ENCODE measurements around the gene FMO2.

The FMO2 gene, protein sequence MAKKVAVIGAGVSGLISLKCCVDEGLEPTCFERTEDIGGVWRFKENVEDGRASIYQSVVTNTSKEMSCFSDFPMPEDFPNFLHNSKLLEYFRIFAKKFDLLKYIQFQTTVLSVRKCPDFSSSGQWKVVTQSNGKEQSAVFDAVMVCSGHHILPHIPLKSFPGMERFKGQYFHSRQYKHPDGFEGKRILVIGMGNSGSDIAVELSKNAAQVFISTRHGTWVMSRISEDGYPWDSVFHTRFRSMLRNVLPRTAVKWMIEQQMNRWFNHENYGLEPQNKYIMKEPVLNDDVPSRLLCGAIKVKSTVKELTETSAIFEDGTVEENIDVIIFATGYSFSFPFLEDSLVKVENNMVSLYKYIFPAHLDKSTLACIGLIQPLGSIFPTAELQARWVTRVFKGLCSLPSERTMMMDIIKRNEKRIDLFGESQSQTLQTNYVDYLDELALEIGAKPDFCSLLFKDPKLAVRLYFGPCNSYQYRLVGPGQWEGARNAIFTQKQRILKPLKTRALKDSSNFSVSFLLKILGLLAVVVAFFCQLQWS

DNA sequence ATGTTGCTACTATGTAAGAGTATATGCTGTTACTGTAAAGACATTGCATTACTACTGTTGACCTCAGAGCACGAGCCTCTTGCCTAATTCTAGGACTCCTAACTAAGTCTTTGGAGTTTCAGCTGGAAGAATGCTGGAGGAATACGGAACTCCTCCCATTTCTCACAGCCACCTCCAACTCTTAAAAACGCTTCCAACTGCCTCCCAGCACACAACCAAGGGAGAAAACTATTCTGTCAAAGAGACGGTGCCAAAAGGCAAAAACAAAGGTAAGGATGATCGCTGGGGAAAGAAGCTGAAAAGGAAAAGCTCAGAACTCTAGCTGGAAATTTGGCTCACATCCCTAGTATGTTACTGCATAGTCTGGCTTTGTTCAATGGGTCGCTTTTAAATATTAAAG, at the start of gene FMO2:
Gene FMO2, plus strand, starts transcription at position 210 of the 400 bp plus-strand sequence. CDS start 414 bp downstream, outside the sequence.
- DNase-seq: no peak

DNA sequence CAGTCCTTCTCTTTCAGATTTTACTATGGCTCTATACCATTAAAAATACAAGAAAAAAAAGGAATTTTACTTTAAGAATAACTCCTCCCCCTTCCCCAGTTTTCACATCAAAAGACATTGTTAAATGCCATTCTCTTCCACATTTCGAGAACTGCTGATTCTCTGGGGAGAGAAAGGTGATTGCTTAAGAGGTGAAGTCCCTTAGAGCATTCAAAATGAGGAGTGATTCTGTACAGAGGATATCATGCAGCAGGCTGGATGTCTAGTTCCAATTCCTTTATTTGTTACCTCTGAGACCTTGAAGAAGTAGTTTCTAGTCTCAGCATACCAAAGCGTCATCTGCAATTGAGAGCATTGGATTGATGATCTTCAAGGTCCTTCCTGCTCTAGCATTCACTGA, 47.5 kb upstream of the FMO2 start:
- DNase-seq: no peak

DNA sequence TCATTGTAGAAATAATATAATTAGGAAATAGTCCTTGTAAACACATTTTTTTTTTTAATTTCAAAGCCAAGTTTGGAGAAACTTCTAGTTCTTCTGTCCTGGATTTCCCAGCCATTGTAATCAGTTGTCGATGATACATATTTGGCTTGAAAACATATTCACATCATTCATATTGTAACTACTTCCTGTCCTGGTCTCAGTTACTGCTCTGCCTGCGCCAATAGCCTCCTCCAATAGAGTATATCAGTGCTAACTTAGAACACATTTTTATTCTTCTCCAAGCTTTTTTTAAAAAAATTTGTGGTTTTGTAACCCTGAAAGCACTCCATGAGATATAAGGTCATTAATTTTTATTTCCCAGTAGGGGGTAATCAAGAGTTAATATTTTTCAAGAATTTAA, 46.1 kb upstream of the FMO2 start:
- DNase-seq: no peak

DNA sequence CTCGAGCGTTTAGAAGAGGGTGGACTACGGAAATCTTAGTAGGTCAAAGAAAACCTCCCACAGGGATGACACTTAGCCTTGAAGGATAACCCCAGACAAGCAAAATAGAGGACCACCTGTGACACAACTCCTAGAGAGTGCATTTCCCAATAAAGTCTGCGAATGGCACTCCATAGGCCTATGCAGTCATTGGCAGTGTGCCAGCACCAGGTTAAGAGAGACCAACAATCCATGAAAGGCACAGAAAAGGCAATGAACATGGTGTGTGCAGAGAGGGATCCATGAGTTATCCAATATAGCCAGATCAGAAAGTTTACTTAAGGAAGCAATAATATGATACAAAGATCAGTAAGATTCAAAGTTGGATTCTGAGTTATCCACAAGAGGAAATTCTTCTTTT, 45.2 kb upstream of the FMO2 start:
- DNase-seq: no peak

DNA sequence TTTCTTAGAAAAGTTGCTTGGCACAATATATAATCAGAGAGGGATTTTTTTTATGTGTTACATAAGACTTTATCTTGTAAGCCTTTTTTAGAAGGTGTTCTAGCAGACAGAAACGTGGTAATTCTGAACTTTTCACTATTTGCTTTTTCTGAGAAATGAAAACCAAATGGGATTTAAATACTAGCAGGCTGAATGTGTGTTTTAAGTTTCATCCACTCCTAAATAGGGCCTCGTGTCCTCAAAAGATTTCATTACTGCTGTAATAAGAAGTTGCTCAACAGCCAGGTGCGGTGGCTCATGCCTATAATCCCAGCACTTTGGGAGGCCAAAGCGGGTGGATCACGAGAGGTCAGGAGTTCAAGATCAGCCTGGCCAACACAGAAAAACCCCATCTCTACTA, 44.7 kb upstream of the FMO2 start:
- DNase-seq: no peak

DNA sequence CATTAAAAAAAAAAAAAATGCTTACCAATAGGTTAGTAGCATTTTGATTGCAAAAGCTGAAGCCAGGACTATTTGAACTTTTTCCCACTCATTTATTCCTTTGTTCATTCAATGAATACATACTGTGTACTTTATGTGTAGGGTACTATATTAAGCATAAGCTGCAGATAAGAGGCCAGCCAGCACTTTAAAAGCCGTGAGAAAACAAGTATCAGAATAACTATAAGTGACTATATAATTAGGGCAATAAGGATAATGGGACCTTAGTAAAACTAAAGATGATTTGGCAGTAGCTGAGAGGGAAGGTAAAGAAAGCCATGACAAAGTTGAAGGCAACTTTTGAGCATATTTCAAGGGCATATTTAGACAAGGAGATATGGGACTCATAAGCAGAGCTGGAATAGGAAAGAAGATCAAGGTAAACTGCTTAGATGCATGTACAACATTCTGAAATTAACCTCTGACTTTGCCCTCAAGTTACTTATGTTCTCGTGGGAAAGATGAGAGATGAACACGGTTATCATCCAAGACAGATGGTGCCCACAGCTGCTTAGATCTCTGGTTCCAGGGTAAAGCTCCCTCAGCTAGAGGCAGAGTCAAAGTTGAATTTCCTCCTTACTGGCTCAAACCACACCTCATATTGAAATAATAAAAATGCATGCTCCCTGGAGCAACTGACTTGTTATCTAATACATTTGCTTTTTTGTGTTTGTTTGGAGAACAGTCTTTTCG, 44.0 kb upstream of the FMO2 start:
- DNase-seq: no peak

DNA sequence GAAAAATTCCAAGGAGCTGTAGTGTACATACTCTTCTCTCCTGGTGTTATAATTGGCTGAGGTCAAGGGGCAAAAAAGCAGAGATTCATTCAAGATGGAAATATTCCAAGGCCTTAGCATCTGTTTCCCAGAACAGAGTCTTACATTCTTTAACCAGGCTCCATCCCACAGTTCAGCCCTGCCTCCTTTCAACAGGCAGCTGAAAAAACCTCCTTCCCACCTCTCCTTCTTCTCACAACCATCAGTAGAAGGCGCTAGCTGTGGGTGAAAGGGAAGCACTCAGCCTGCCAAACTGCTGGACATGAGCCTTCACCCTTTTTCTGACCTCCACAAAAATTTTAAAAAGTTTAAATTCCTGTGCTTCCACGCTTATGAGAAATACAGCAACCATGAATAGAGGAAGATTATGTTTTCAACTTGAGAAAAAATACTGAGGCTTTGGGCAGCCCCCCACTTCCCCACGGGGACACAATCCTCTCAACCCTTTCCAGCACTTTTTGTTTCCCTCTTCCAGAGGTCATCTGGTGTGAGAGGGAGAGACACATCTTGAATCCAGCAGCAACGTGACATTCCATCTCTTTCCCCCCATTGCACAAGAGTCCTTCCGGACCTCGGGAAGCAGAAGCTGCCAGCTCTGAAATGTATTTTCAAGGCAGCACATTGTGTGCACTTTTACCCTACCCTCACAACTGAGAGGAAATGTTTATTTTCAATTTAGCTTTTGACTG, 43.2 kb upstream of the FMO2 start:
- DNase-seq: peak; percentile 81

DNA sequence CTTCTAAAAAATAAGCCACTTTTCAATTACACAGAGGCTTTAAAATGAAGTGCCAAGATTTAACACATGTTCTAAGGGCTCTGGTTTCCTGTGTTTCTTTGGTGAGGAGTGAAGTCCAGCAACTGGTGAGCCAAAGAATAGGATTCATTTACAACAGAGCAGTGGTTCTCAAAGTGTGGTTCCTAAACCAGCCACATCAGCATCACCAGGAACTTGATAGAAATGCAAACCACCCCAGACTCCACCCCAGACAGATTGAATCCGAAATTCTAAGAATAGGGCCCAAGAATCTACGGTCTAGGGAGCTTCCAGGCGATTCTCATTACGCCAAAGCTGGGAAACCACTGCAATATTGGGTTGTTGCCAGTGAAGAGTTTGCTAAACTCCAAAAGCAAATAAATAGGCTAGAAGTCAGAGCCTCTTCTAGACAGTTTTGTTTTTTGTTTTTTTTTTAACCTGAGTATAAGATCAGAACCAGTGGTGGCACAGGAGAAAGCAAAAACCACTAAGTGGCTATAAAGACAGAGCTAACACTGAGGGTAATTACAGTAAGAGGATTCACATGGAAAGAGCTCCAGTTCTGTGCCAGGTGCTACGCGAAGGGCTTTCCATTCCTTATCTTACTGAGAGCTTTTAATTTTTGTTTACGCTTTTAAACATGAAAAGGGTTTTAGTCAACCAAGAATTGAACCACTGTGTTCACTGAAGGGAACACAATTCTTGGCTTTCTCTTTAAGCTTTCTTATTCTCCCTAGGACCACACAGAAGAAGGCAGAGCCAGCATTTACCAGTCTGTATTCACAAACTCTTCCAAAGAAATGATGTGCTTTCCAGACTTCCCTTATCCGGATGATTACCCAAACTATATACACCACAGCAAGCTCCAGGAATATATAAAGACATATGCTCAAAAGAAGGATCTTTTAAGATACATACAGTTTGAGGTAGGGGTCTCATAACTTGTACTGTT, 42.4 kb upstream of the FMO2 start:
- no peak for DNase-seq

DNA sequence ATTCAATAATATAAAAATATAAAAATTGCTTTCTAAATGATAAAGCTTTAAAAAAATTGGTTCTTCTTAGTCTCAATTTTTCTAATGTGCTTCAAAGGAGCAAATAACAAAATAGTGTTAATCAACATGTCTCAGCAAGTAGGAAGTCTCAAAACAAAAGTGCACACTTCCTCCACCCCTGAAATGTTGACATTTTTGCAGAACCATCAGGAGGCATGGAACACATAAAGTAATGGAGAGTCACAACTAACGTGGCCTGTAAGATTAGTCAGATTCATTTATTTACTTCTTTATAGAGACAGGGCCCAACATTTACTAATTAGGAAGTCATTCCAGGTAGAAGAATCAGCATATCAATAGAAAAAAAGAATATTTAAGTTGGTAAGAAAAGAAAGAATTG, 34.9 kb upstream of the FMO2 start:
- DNase-seq: no peak

DNA sequence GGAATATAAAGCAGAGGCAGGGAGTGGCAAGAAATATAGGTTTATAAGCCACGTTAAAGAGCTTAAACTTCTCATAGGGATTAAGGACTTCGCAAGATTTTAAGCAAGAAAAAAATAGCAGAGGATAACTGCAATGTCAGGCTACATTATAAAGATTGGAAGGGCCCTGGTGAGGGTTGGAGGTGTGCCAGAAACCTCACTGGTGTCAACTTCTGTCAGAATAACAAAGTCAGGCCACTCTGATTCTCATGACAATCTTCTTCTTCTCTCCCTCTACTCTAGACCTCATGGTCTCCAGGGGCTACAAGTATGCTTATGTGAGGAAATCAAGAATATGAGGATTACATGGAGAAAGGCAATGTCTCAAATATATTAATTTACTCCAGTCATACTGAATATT, 32.6 kb upstream of the FMO2 start:
- no peak for DNase-seq

DNA sequence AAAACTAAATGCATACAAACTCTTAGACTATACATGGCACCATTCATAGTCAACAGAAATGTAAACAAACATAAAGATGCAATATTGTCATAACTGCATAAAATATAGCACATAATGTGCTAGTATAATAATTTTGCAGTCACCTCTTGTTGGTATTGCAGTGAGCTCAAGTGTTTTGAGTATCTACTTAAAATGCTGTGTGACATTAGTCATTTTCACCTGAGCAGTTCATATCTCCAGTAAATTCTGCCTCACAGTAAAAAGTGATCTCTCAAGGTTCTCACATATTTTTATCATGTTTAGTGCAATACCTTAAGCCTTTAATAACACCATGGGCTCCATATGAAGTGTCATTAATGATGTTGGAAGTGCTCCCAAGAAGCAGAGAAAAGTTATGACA, 29.6 kb upstream of the FMO2 start:
- DNase-seq: no peak

DNA sequence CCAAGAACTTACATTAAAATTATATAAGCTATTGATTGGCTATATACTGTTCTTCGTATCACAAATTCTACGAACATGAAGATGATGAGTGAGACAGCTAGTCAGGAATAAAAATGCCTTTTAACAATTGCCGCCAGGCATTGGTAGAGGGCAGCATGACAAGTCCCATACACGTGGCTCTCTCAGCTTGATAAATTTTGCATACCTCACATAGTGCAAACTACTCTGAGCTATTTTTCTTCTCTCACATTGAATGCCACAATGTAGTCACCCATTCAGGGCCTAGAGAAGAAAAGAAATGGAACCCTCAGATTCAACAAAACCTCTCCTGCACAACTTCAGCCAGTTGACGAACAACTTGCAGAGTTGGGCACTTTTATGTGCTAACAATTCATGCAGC, 27.0 kb upstream of the FMO2 start:
- no peak for DNase-seq

DNA sequence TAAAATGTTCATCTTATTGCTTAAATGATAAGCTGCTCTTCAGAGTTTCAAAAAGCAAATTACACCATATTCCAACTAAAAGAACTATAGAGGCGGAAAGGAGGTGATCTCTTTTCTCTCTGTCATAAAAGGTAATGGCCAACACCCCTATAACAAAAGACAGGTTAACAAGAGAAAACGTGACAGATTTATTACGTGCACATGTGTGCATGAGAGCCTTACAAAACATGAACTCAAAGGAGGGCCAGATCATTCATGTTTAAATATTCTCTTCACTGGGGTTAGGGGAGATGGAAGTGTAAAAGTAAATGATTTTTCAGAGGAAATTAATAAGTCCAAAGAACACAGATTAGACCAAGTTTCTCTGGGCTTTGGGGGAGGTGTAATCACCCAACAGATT, 26.5 kb upstream of the FMO2 start:
- no peak for DNase-seq

DNA sequence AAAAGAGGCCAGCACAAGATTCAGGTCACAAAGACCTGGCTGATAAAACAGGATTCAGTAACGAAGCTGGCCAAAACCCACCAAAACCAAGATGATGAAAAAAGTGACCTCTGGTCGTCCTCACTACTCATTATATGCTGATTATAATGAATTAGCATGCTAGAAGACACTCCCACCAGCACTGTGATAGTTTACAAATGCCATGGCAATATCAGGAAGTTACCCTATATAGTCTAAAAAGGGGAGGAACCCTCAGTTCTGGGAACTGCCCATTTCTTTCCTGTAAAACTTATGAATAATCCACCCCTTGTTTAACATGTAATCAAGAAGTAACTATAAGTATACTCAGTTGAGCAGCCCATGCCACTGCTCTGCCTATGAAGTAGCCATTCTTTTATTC, 26.0 kb upstream of the FMO2 start:
- DNase-seq: no peak

DNA sequence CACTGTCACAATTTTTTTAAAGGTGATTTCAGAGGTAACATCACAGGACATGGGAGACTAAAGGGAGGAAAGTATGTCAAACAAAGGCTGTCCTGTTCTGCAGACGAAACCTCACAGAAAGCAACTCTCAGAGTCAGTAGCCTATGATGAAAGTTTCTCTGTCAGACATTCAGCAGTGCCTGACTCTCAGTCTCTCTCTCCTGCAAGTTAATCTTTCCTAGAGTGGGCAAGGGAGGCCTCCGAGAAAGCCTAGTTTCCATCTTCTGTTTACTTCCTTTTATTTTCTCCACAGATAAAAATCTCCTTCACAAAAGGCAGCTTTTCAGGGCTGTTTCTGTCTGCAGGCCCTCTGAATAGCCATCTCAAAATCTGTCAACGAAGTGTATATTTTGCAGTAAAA, 24.9 kb upstream of the FMO2 start:
- no peak for DNase-seq

DNA sequence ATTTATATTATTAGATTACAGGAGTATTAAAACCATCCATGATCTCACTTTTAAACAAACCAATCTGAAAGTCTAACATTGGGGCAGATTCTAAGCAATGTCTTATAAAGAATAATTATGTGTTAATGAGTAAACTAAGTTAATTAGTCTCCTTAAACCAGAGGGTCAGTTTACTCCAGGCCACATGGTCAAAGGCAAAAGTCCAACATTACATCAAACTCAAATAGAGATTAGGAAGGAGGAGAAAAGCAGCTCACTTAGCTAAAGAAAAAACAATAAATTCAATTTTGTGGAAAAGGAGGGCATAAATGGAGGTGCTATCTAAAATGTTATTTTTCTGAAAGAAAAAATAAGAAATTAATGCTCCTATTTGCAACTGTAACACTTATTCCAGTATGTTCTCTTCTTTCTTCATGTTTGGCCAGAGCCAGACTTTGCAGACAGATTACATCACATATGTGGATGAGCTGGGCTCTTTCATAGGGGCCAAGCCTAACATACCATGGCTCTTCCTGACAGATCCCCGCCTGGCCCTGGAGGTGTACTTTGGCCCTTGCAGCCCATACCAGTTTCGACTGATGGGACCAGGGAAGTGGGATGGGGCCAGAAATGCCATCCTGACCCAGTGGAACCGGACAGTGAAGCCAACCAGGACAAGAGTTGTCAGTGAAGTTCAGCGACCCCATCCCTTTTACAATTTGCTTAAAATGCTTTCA, 24.3 kb upstream of the FMO2 start:
- no peak for DNase-seq

DNA sequence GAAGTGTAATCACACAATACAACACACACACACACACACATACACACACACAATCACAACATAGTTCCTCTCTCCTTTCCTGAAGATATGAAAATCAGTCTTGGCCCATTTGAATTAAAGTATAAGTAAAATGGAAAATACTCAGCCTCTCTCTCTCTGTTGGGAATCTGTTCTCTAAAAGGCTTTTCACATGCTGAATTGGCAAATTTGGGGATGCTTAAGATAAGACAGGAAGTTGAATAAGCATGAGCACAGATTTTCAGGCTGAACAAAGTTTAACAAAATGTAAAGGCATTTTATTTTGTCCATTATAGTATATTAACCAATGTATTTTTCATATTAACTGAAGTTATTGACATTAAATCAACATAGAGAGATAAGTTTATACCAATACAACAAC, 23.7 kb upstream of the FMO2 start:
- DNase-seq: no peak

DNA sequence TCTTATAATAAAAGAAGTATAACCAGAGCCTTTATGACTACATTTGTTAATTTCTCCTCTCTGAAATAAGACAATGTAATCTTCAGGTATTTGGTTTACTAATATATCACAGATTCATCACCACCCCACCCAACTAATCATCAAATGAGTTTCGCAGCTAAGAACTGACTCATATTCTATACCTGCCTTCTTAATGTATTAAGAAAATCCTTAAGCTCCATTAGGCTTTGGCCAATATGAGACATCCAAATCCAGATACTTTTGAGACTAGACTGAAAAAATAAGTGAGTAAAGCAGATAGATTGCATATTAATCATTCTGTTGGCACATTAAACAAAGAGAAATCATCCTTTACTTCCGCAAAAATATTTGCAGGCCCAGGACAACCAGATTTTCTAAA, 18.7 kb upstream of the FMO2 start:
- DNase-seq: no peak

DNA sequence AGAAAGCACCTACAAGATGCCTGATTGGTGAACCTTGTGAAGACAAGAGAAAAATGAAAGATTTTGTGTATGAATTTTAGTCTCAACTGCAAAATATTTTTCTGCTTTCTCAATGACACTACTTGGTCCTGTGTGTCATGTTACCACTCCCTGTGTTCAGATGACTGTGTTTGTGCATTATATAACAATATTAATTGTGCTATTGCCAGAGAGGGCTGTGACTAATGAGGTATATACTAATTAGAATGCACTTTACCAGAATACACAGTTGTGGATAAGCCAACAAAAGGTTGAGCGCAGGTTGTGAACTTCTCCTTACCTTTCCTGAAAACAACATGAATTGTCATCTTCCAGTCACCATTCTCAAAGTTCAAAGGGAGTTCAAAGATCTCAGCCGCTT, 17.3 kb upstream of the FMO2 start:
- no peak for DNase-seq

DNA sequence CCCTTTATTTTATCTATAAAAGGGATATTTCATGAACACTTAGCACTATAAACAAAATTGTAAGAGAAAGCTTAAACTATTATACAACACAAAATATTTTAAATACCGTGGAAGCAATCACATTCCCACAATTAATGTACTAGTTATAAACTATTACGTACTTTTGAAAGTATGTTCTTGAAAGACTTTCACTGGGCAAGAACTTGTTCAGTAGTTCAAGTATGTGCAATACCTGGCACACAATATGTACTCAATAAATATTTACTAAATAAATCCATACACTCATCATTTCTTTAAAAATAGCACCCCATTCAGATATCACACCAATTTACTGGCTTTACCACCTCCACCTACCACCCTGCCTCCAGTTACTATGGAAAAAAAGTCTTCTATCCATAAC, 12.6 kb upstream of the FMO2 start:
- no peak for DNase-seq

DNA sequence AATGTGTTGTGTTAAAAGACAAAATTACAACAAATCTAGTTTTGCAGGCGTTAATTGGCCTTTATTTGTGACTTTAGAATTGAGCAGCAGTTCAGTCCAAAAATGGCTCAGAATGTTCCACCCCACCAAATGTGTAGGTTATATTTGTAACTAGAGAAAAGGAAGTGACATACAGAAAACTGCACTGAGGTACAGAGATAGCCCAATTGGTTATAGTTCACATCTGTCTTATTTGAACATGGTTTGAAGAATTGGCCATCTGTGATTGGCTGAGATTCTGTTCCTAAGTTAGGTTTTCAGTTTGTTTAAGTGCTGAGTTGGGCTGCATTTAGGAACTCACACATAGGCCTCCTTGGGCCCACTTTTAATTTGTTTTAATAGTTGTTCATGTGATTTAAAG, 12.0 kb upstream of the FMO2 start:
- DNase-seq: no peak

Data from EL (cell line).